ENCODE measurements around the gene PLD1.

The PLD1 gene

GRCh38 chr3:171837698-171838097, 27.4 kb upstream of the PLD1 start:
- no peak overlapping the region for H3K4me3 ChIP-seq (replicated peaks; ENCODE audit: low read depth, low read length)
- no peak for DNase-seq (ENCODE audit: extremely low read depth, low read depth)
- no peak for TF ChIP-seq CTCF (IDR thresholded peaks at IDR 0.05; ENCODE audit: low read depth, low read length, missing control alignments)

DNA sequence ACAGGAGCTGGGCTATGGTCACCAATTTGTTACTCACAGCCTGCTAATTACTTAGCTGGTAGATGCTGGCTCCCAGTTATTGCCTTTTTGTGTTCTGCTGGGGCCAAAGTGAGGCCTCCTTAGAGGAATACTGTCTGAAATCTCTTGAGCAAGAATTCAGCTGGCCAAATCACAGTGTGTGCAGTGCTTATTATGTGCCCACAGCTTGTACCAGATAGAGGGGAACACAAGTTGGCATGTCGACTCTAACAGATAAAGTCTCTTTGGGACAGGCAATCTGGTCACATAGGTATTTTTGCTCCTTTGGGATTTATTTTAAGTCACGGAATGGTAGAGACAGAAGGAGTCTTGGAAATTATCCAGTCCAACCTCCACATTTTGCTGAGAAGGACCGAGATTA, 26.6 kb upstream of the PLD1 start:
- DNase-seq (ENCODE audit: extremely low read depth, low read depth), result no peak
- TF ChIP-seq CTCF (IDR thresholded peaks at IDR 0.05; ENCODE audit: low read depth, low read length, missing control alignments), result no peak
- H3K4me3 ChIP-seq (replicated peaks; ENCODE audit: low read depth, low read length), result no peak overlapping the region

DNA sequence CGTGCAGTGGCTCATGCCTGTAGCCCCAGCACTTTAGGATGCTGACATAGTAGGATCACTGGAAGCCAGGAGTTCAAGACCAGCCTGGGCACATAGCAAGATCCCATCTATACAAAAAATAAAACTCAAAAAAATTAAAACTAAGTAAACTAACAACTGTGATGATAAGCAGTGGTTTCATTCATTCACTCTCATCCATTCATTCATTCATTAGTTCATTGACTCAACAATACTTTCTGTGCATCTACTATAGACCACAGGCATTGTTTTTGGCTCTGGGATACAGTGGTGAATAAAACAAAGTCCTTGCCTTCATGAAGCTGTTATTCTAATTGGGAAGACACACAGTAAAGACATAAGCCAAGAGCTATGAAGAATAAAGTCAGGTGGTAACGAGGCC, 25.3 kb upstream of the PLD1 start:
- DNase-seq (ENCODE audit: extremely low read depth, low read depth), result no peak
- no peak for TF ChIP-seq CTCF (IDR thresholded peaks at IDR 0.05; ENCODE audit: low read depth, low read length, missing control alignments)
- H3K4me3 ChIP-seq (replicated peaks; ENCODE audit: low read depth, low read length), result no peak overlapping the region

GRCh38 chr3:171835116-171835515, 24.8 kb upstream of the PLD1 start:
- no peak for DNase-seq (ENCODE audit: extremely low read depth, low read depth)

GRCh38 chr3:171834461-171834801, 24.1 kb upstream of the PLD1 start:
- no peak for DNase-seq (ENCODE audit: extremely low read depth, low read depth)
- TF ChIP-seq CTCF (IDR thresholded peaks at IDR 0.05; ENCODE audit: low read depth, low read length, missing control alignments), result no peak
- no peak overlapping the region for H3K4me3 ChIP-seq (replicated peaks; ENCODE audit: low read depth, low read length)

More at GRCh38 chr3:171835116-171835515, 24.8 kb upstream of the PLD1 start:
- TF ChIP-seq CTCF (IDR thresholded peaks at IDR 0.05; ENCODE audit: low read depth, low read length, missing control alignments), result no peak
- H3K4me3 ChIP-seq (replicated peaks; ENCODE audit: low read depth, low read length), result no peak overlapping the region

GRCh38 chr3:171833789-171834460, 23.6 kb upstream of the PLD1 start:
- no peak for DNase-seq (ENCODE audit: extremely low read depth, low read depth)
- peak; percentile 36 for TF ChIP-seq CTCF (IDR thresholded peaks at IDR 0.05; ENCODE audit: low read depth, low read length, missing control alignments)

GRCh38 chr3:171832989-171833388, 22.7 kb upstream of the PLD1 start:
- H3K4me3 ChIP-seq (replicated peaks; ENCODE audit: low read depth, low read length), result no peak overlapping the region
- no peak for TF ChIP-seq CTCF (IDR thresholded peaks at IDR 0.05; ENCODE audit: low read depth, low read length, missing control alignments)
- DNase-seq (ENCODE audit: extremely low read depth, low read depth), result no peak

More at GRCh38 chr3:171833789-171834460, 23.6 kb upstream of the PLD1 start:
- H3K4me3 ChIP-seq (replicated peaks; ENCODE audit: low read depth, low read length), result no peak overlapping the region

Measured in HFF-Myc (cell line).